ENCODE measurements around the gene NEK10.

Gene NEK10

GRCh38 chr3:27105904-27106303 is 263.3 kb downstream of the NEK10 start:
- DNase-seq (ENCODE audit: low spot score) = no peak

GRCh38 chr3:27097182-27097581 is 272.0 kb downstream of the NEK10 start:
- no peak for DNase-seq (ENCODE audit: low spot score)

GRCh38 chr3:27095553-27096222 is 273.5 kb downstream of the NEK10 start:
- no peak for DNase-seq (ENCODE audit: low spot score)

- no peak for DNase-seq (ENCODE audit: low spot score)
These were observed 274.5 kb downstream of the NEK10 start for GRCh38 chr3:27094721-27095120.

- DNase-seq (ENCODE audit: low spot score) = no peak
These were observed 275.4 kb downstream of the NEK10 start for GRCh38 chr3:27093771-27094170.

GRCh38 chr3:27090275-27091041 is 278.7 kb downstream of the NEK10 start:
- DNase-seq (ENCODE audit: low spot score) = no peak

GRCh38 chr3:27089645-27090044 is 279.5 kb downstream of the NEK10 start:
- DNase-seq (ENCODE audit: low spot score) = no peak

GRCh38 chr3:27089068-27089467 is 280.1 kb downstream of the NEK10 start:
- DNase-seq (ENCODE audit: low spot score) = no peak

- no peak for DNase-seq (ENCODE audit: low spot score)
These were observed 283.1 kb downstream of the NEK10 start for GRCh38 chr3:27085829-27086730.

GRCh38 chr3:27081992-27082607 is 287.1 kb downstream of the NEK10 start:
- no peak for DNase-seq (ENCODE audit: low spot score)

GRCh38 chr3:27081566-27081965 is 287.6 kb downstream of the NEK10 start:
- no peak for DNase-seq (ENCODE audit: low spot score)

GRCh38 chr3:27080258-27080525 is 289.0 kb downstream of the NEK10 start:
- DNase-seq (ENCODE audit: low spot score) = no peak

- no peak for DNase-seq (ENCODE audit: low spot score)
These were observed 289.5 kb downstream of the NEK10 start for GRCh38 chr3:27079427-27080257.

- no peak for DNase-seq (ENCODE audit: low spot score)
These were observed 290.8 kb downstream of the NEK10 start for GRCh38 chr3:27078246-27078913.

GRCh38 chr3:27076815-27077630 is 292.2 kb downstream of the NEK10 start:
- DNase-seq (ENCODE audit: low spot score) = no peak

GRCh38 chr3:27074914-27075313 is 294.3 kb downstream of the NEK10 start:
- no peak for DNase-seq (ENCODE audit: low spot score)

- DNase-seq (ENCODE audit: low spot score) = no peak
These were observed 295.3 kb downstream of the NEK10 start for GRCh38 chr3:27073912-27074311.

- no peak for DNase-seq (ENCODE audit: low spot score)
These were observed 296.2 kb downstream of the NEK10 start for GRCh38 chr3:27072810-27073651.

- DNase-seq (ENCODE audit: low spot score) = no peak
These were observed 308.8 kb downstream of the NEK10 start for GRCh38 chr3:27060336-27060735.
